Bone marrow (tissue), 2 donors: Measurements from ENCODE around the gene RPL27.

Experiments
- DNase-seq, 2 donors: peaks; one replicate each; lab custom pipeline; 2025; lab: John Stamatoyannopoulos, UW

The RPL27 gene

DNA sequence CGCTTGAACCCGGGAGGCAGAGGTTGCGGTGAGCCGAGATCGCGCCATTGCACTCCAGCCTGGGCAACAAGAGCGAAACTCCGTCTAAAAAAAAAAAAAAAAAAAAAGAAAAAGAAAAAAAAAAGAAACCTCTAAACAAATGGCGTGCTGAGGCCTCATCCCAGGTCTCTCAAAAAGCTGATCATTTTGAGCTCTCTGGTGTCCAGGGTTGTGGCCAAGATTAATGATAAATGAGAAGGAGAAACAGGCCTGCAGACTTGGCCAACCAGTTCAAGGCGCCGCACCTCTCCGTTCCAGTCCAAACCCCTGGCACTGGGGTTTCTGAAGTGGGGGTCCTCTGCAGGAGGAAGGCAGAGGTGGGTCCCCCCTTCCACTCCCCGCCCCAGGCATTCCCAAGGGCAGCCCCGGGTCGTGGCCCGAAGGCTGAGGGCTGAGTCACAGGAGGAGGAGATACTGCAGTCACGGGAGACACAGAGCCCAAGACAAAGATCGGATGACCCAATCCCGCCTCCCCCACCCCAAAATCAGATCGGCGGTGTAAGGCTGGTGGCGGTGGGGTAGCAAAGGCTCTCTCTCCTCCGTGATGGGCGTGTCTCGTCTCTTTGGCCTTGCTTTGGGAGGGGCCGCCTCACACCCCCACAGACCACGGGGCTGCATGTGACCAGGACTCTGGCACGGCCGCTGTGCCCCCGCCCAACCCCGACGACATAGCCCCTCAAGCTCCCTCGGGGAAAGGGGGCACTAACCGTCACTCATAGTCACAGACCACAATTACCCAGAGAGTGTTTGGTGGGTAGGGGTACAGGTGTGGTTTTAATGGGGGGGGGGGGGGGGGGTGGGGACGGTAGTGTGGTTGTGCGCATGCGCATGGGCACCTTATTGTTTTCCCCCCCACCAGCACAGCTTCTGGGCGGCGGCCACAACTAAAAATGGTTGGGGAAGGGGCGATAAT lies 22.8 kb downstream of the RPL27 start:
- DNase-seq: peak in 1 of 2 donors; percentile 62

DNA sequence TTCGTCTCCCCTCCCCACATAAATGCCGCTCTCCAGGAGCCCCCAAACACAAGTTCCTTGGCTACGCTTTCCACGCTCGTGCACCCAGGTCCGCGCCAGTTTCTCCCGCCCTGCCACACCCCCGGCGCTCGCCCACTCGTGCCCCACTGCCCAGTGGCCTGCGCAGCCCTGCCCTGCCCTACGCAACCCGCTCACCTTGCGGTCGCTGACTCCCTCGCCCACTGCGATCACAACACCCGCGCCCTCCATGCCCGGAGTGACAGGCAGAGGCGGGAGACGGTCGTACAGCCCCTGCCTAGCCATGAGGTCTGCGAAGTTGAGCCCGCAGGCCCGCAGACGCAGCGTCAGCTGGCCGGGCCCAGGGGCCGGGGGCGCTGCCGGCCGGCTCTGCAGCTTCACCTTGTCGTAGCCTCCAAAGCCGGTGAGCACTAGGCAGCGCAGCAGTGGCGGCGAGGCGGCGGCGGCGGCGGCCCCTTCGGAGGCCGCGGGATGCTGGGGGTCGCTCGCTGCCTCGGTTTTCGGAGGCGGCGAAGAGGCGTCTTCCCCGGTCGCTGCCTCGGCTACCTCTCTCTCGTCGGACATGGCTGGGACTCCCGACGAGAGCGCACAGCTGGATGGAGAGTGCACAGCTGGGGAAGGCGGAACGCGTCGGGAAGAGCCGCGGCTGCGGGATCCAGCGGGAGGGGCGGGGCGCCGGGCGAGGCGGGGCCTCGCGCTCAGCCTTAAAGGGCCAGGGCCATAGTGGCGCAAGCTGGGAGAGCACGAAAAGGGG lies 23.7 kb downstream of the RPL27 start, which contains the start of gene VAT1:
Gene VAT1 (minus strand): TSS at position 645 of the 772 bp plus-strand sequence. CDS start 63 bp downstream, at position 582.
- DNase-seq: peak; percentile 51 to 56

DNA sequence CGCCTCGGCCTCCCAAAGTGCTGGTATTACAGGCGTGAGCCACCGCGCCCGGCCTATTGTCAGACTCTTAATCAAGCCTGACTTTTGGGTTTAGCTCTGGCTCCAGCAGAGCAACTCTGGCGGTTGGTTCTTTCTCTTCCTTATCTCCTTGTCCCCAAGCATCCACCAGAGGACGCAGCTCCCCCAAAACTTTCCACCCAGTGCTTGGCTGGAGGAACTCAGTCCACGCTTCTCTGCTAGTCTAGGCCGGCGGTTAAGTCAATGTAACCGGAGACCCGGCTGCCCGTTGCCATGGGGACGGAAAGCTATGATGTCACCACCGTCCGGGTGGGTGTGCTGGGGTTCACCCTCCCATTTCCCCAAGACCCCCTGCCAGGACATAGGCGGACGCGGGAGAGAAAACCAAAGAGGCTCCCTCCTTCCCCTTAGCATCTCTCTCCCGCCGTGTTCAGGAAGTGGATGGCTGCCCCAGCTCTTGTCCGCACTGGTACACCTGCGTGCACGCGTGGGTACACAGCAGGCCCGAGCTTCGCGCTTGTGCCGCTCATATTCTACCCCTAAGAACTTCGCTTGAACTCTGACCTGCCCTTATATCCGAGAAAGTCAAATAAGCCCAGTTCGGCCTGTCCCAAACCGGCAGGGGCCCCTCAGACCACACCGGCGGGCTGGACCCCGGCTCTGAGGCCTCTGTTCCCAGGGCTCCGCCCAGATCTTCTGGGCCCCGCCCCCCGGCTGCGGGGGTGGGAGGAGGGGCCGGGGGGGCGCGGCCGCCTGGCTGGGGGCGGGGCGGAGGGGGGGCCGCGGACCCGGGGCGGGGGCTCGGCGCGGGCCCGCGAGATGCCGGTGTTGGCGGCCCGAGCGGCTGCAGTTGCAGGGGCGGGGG lies 26.4 kb downstream of the RPL27 start, which contains the start of gene RND2:
Gene RND2 (plus strand): TSS at position 825 of the 883 bp plus-strand sequence. CDS start 117 bp downstream, outside the sequence.
- peak; percentile 49 to 84 for DNase-seq

DNA sequence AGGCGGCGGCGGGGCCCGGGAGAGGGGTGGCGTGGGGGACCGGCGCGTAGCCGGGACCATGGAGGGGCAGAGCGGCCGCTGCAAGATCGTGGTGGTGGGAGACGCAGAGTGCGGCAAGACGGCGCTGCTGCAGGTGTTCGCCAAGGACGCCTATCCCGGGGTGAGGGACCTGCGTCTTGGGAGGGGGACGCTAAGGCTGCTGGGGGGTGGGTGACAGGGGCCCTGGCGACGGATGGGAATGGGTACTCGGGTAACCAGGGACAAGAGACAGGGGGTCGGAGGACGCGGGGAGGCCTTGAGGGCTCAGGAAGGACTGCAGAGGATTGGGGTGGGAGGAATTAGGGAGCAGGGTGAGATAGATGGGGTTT lies 27.1 kb downstream of the RPL27 start:
- DNase-seq: no peak

DNA sequence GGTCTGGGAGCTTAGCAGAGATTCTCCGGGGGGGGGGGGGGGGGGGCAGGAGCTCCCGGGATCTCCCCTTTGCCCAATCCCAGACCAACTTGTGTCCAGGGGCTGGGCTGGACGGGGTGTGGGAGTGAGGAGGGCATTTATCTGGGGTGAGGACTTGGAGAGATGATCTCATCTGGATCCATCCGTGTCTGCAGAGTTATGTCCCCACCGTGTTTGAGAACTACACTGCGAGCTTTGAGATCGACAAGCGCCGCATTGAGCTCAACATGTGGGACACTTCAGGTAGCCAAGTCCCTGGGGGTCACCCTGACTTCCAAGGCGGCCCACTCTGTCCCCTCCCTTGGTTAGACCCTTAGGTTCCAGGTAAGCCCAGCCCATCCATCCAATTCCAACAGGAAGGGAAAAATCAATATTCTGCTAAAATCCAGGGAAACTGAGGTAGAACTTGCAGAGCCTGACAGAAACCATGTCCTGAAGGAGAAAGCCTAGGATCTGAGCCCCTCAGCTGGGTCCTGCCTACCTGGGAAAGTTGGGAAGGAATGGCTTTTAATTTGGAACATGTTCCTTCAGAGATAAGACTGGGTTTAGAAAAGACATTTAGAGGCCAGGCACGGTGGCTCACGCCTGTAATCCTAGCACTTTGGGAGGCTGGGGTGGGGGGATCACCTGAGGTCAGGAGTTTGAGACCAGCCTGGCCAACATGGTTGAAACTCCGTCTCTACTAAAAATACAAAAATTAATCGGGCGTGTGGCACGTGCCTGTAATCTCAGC lies 27.7 kb downstream of the RPL27 start:
- DNase-seq: no peak

DNA sequence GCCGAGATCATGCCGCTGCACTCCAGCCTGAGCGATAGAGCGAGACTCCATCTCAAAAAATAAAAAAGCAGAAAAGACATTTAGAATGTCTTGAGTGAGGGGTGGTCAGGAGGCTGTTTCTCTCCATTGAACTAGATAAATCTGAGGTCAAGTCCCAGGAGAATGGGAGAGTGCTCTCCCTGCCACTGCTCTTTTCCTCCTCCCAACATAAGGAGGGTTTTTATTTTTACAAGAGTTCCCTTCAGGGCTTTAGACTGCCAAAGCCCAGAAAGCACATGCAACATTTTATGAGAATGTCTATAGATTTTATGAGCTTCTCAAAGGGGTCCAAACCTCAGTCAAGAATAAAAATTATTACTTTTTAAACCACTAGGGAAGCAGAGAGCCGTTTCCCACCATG lies 28.4 kb downstream of the RPL27 start:
- DNase-seq: no peak

DNA sequence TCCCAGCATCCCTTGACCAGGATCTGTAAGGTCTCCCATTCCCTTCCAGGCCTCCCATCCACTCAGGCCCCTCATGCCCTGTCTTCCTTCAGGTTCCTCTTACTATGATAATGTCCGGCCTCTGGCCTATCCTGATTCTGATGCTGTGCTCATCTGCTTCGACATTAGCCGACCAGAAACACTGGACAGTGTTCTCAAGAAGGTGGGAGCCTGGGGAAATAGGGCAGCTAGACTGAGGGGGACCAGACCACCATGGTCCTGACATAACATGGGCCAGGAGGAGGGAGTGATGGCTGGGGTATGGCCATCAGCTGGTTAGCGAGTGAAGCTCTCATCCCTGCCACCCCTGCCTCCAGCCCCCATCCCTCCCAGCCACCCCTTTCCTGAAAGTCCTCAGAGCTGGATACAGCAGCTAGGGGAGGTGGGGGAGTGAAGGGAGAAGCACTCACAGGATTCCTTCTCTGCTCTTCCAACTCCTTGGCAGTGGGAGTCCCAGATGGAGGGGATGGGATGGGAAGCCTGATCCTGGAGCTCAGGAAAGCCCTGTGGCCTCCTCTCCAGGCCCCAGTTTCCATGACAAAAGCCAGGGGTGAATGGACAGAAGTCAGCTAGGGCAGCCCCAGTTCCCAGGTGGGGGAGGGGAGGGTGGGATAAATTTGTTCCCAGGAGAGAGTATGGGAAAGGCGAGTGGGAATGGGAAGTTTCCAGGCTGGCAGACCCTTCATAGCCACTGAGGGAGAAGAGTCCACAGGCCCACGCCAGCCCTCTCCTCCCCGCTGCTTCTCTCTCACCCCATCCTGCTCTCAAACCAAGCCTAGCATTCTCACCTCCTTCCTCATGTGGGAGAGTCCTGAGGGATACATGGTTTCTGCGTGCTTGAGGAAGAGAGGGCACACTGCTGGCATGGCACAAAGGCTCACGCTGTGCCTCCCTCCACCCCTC lies 29.1 kb downstream of the RPL27 start:
- DNase-seq: no peak

DNA sequence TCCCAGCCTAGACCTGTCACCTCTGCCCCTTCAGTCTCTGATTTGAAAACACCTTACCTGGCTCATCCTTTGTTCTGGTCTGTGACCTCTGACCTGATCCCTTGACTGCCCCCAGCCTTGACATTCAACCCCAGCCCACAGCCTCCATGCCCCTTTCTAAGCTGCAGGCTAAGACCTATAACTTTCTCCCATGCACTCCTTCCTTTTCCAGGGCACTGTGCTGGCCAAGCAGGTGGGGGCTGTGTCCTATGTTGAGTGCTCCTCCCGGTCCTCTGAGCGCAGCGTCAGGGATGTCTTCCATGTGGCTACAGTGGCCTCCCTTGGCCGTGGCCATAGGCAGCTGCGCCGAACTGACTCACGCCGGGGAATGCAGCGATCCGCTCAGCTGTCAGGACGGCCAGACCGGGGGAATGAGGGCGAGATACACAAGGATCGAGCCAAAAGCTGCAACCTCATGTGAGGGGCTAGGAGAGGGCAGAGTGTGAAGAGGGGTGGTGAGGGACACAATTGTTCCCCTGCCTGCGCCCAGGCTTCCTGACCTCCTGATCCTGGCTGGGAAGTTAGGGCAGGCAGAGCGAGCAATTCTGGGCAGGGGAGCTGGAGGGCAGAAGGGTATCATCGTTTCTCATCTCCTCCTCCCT lies 30.1 kb downstream of the RPL27 start:
- DNase-seq: no peak

DNA sequence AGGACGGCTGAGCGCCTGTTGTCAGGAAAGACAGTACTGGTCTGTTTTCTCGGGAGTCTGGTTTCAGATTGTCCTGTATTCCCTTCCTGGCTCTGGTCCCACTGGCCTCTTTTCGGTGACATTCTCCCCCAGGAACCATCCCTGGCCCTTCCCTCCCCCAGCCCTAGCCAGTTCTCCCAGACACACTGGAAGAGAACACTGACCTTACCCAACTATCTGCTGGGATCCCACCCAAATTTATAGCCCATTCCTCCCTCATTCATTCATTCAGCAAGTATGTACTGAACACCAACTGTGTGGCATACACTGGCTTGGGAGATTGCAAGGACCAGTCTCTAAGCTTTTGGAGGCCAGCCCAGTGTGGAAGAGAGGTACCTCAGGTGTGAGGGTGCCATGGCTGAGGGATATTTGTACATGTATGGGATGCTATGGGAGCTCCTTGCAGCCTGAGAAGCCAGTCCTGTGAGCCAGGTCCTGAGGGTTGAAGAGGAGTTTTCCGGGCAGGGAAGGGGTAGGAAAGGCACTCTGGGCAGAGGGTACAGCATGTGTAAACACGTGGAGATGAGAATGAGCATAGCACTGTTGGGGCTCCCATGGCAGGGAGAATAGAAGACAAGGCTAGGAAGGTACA lies 32.0 kb downstream of the RPL27 start:
- no peak for DNase-seq

DNA sequence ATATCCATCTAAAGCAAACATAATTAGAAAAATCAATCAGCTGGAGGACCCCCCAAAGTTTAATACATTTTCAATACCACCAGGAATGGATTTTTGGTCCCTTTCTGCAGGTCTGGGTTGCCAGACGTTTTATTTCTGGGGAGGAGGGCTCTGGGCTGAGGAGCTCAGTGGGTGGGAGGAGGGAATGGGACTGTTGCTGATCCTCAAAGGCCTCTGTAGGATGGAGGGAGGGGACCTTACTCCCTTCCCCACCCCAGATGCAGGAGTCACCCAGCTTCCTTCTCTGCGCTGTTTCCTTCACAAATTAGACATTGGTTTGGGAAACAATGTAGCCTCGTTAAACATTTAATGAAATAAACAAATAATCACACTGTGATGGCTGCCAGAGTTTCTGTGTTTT lies 33.4 kb downstream of the RPL27 start:
- no peak for DNase-seq

DNA sequence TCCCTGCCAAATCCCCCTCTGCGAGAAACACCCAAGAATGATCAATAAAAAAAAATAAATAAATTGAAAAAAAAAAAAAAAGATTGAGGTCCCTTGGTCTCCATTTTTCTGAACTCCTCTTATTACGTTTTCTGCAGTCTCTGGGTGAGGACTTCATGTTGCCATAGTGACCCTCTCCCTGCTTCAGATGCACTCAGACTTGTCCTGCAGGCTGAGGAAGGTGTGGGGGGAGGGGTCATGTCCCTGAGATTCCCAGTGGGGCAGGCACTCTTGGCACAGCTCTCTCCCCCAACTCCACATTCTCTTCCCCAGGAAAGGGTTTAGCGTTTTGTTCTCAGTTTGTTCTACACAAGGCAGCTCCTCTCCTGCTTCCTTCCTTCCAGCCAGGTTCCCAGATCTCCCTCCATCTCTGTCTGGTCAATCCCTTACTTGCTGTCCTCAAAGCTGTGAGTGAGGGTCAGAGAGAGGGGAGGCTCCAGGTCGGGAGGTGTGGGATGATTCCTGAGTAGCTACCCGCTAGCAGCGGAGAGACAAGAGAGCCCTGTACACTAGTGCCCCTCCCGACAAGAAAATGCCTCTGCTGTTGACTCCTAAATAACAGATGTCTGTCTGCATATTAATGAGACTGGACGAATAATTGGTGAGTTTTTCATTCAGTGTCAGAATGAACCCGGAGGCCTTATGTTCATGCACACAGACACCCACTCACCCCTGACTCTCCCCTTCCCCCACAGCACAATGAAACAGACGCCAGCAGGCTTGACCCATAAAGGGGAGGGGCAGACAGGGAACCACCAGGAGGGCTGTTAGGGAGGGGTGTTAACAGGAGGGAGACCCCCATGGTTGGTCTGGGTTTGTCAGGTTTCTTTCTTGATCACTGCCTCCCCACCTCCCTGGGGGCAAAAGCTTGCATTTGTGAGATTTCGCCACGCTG lies 36.0 kb downstream of the RPL27 start:
- no peak for DNase-seq

DNA sequence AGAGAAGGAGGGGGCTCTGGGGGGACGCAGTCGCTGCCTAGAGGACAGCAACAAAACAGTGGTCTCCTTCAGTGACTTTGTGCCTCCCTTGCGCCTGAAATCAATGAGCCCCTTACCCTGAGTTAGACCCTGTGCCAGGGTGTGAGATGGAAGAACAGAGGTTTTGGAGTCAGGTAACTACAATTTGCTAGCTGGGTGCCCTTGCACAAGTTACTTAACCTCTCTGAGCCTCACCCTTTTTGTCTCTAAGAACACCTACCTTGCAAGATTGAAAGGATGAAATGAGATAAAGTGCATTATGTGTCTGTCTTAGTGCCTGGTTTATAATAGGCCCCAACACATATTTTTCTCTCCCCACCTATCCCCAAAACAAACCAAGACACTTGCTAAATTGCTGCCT lies 36.7 kb downstream of the RPL27 start:
- DNase-seq: no peak

DNA sequence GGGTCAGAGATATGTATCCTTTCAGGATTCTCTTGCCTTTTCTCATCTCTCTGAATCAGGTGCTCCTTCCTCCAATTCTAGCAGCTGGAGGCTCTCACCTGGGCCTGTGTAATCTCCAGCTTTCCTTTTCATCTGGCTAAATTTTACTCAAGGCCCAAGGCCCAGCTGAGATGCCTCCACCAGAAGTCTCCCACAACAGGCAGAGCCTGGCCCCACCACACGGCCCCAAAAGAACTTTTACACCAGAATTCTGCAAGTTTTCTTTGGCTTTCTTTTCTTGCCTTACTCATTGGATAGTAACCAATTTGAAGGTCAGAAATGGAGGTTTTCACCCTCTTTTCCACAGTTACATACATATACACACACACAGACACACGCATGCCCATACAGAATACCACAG lies 41.4 kb downstream of the RPL27 start:
- no peak for DNase-seq

DNA sequence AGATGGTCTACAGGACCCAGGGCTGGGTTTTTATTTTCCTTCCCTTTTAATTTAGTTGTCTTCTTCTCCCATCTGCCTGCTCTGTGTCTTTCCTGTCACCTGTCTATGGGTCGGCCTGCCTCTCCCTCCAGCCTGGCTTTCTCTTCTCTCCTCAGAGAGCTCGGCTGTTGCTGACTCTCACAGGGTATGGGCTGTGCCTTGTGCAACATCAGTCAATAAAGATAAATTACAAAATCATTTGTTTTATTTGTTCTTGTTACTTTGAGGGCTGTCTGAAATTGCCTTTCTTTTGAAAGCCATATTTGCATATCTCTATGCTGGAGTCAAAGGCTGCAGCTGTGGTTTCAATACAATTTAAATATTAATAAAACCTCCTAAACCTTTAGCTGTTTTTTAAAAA lies 42.4 kb downstream of the RPL27 start:
- DNase-seq: no peak

DNA sequence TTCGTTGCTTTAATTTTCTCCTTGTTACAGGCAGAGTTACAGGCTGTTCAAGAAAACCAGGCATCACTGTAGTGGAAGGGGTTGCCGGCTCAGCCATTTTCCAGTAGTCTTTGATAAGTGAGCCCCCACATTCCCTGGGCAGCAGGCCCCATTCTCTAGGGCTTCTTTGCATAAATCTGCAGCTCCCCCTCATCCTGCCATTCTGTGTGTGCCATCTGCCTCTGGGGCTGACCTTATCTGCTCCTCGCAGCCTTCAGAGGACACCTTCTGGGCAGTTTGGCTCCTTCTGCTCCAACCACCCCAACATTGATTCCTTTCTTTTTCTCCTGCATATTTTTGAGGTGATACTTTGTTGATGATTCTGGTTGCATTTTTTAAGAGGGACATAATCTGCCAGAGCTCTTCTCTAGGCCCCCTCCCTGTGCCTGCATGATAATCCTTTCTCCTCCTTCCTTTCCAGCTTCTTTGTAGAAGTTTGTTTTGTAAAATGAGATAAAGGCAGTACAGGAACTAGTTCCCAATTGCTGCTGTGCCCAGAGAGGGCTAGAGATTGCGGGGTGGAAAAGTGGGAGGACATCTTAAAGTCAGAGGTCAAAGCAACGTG lies 43.9 kb downstream of the RPL27 start:
- no peak for DNase-seq

DNA sequence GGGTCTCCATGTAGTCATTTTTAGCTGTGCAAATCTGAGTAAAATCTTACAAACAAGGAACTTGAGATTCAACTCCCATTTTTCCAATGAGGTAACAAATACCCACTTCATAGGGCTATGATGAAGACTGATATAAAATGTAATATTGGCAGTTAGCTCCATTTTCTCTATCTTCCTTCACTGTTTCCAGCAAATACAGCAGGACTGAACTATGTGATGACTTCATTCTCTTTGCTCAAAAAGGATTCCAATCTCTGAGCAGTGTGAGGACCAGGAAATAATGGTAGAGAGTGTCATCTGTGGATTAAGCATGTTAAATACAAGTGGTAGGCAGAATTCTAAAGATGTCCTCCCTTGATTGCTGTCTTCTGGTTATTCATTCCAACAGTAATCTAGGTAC lies 45.1 kb downstream of the RPL27 start:
- DNase-seq: no peak

DNA sequence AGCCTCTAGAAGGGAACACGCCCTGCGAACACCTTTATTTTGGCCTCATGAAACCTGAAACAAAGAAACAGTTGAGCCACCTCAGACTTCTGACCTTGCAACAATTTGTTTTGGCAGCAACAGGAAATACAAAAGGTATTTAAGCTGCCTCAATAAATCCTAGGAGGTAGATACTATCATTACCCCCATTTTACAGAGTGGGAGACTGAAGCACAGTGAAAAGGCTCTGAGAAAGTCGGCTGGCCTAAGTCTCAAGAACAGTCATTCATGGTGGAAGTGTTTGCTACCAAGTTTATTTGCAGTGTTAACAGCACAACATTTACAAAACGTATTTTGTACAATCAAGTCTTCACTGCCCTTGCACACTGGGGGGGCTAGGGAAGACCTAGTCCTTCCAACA lies 45.8 kb downstream of the RPL27 start:
- DNase-seq: no peak
